Bronchial epithelial cell (primary cell): ENCODE measurements around the gene DRC1. TPM values are rescaled to one million over a fixed set of nuclear protein-coding genes. Genes with fewer than 3 reads are reported as not detected.
A peak's percentile ranks its signal among the peaks of the same experiment; 100 is the strongest.

Experiments
- DNase-seq: peaks from one replicate; pipeline ENCODE4 v3.0.0-alpha.2; 2010; ENCODE audit warnings: low read depth
- FAIRE-seq: peaks from 2 replicates; lab custom pipeline; 2011; peaks lifted over from hg19 to GRCh38; lab: Jason Lieb, UNC
- H3K27me3 ChIP-seq: 2 replicates; pipeline ENCODE4 v1.5.1; 2011; ENCODE audit warnings: low read length; ENCODE audit not compliant: control insufficient read depth, insufficient read depth
- H3K36me3 ChIP-seq: 2 replicates; pipeline ENCODE4 v1.5.1; 2011; ENCODE audit warnings: low read length; ENCODE audit not compliant: control insufficient read depth, insufficient read depth
- H3K4me3 ChIP-seq: 2 replicates; pipeline ENCODE4 v1.5.1; 2011; ENCODE audit warnings: mild to moderate bottlenecking, low read depth, low read length, control low read depth
- CTCF ChIP-seq: IDR thresholded peaks from 2 replicates; pipeline ENCODE4 v1.5.1; 2011; ENCODE audit warnings: mild to moderate bottlenecking, moderate library complexity, low read length, control low read depth, inconsistent platforms; ENCODE audit not compliant: insufficient read depth, severe bottlenecking
- total RNA-seq: library from RNA; depleted of rRNA; stranded (reverse); fragments of >200 nt; gene quantifications from 2 replicates; pipeline ENCODE4 v1.2.1, GENCODE V29; 2014

DRC1 gene
- total RNA-seq, 1 donor from 2014 or later, result not detected

- peak; percentile 65 for TF ChIP-seq CTCF
- no peak for FAIRE-seq
- no peak overlapping the region for H3K4me3 ChIP-seq
- H3K27me3 ChIP-seq, result no peaks in the 10 kb centered on the region
- H3K36me3 ChIP-seq, result no peaks in the 10 kb centered on the region
- DNase-seq, result peak; percentile 48
Measured at GRCh38 chr2:26469092-26469710, 67.5 kb downstream of the DRC1 start.

GRCh38 chr2:26469955-26470354 lies 68.2 kb downstream of the DRC1 start:
- DNase-seq (no peak), FAIRE-seq (no peak)
- Histone ChIP-seq H3K27me3 (no peaks in the 10 kb centered on the region), H3K36me3 (no peaks in the 10 kb centered on the region), H3K4me3 (no peak overlapping the region)
- TF ChIP-seq CTCF, result no peak

DNA sequence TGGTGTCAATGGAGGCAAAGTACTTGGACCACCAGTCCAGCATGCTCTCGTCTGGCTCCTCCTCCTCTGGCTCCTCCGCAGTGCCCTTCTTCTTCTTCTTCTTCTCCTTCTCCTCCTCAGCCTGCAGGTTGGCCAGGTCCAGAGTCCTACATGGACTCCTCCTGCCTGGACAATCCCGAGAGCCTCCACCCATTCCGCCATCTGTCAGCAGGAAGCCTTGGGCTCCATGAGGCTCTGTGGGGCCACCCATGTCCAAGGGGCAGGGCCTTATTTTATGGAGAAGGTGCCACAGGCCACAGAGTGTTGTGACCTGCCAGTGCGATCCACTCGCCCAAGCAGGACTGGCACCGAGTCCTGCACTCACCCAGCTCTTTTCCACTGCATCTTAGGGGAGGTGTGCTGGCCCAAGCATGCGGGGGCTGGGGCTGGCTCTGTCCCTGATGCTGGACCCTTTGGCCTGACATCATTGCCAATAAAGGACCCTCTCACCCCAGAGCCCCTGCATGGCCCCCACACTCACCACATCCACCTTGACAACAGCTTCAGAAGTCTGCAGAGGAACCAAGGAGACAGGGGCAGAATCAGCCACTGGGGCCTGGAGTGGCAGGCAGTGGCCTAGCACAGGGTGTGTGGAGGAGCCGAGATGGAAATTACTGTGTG lies 69.0 kb downstream of the DRC1 start:
- FAIRE-seq, result no peak
- H3K27me3 ChIP-seq, result no peaks in the 10 kb centered on the region
- no peaks in the 10 kb centered on the region for H3K36me3 ChIP-seq
- no peak overlapping the region for H3K4me3 ChIP-seq
- no peak for DNase-seq
- no peak for TF ChIP-seq CTCF

- FAIRE-seq, result no peak
- no peak for DNase-seq
- TF ChIP-seq CTCF, result no peak
Measured at GRCh38 chr2:26471289-26471688, 69.6 kb downstream of the DRC1 start.

DNA sequence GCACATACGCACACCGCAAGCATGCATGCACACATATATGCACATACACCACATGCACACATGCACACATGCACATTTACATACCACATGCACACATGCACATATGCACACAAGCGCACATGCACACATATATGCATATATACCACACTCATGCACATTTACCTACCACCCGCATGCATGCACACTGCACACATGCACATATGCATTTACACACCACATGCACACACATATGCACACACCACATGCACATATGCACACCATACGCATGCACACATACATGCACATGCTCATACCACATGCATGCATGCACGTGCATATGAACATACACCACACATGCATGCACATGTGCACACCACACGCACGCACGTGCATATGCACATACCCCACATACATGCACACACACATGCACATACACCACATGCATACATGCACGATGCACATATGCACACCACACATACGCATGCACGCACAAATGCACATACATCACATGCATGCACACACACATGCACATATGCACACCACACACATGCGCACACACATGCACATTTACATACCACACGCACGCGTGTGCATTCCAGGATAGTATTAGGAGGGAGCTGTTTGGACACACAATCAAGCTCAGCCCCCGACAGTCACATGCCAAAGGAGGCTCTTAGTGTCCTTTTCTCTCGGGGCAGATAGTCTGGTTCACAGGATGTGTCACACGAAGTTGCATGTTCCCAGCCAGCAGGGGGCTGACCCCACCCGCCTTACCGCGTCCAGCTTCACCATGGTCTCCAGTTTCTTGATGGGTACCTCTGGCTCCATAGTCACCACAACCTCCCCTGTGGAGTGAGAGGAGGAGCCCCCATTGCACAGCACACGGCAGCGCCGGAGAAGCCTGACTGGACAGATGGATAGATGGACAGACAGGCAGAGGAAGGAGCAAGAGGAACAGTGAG lies 70.3 kb downstream of the DRC1 start:
- no peaks in the 10 kb centered on the region for H3K36me3 ChIP-seq
- DNase-seq, result no peak
- H3K27me3 ChIP-seq, result no peaks in the 10 kb centered on the region
- TF ChIP-seq CTCF, result no peak
- H3K4me3 ChIP-seq, result no peak overlapping the region
- peak; percentile 99 for FAIRE-seq

More at GRCh38 chr2:26471289-26471688, 69.6 kb downstream of the DRC1 start:
- Histone ChIP-seq H3K4me3 (no peak overlapping the region), H3K36me3 (no peaks in the 10 kb centered on the region), H3K27me3 (no peaks in the 10 kb centered on the region)
